Chondrocyte (in vitro differentiated cells): Measurements from ENCODE around the gene ABLIM1. TPM values are rescaled to one million over a fixed set of nuclear protein-coding genes. Genes with fewer than 3 reads are reported as not detected.

Source experiments
- DNase-seq: peaks from one replicate; pipeline ENCODE4 v3.0.0; 2021; ENCODE audit warnings: mixed read lengths, low spot score
- H3K27ac Mint-ChIP-seq: one replicate; pipeline ENCODE4 v1.8.0; 2021; ENCODE audit warnings: mild to moderate bottlenecking, moderate library complexity, mixed read lengths; ENCODE audit not compliant: unreplicated experiment
- H3K27me3 Mint-ChIP-seq: 2 replicates; pipeline ENCODE4 v1.8.0; 2021; ENCODE audit warnings: low read depth, mixed read lengths
- H3K36me3 Mint-ChIP-seq: 2 replicates; pipeline ENCODE4 v1.8.0; 2021; ENCODE audit warnings: low read depth, mixed read lengths
- H3K4me1 Mint-ChIP-seq: 2 replicates; pipeline ENCODE4 v1.8.0; 2021; ENCODE audit warnings: low read depth, mild to moderate bottlenecking, mixed read lengths
- H3K4me3 Mint-ChIP-seq: one replicate; pipeline ENCODE4 v1.8.0; 2021; ENCODE audit warnings: mild to moderate bottlenecking, moderate library complexity, mixed read lengths; ENCODE audit not compliant: unreplicated experiment
- H3K9me3 Mint-ChIP-seq: 2 replicates; pipeline ENCODE4 v1.8.0; 2021; ENCODE audit warnings: low read depth, mixed read lengths
- CTCF ChIP-seq: fragments of 200-600 bp; sonication (generic); IDR thresholded peaks from 2 replicates; pipeline ENCODE4 v1.5.0; 2021; ENCODE audit warnings: antibody characterized with exemption, mild to moderate bottlenecking, moderate library complexity
- total RNA-seq: library from RNA; stranded (reverse); gene quantifications from 3 replicates; pipeline ENCODE4 v1.2.1, GENCODE V29; 2021

Gene ABLIM1
- total RNA-seq, 1 donor from 2014 or later, result 15.7 TPM

- Mint-ChIP-seq H3K27me3 (no peaks in the 10 kb centered on the region), H3K36me3 (no peaks in the 10 kb centered on the region), H3K4me1 (peaks cover 23% of the 10 kb centered on the region), H3K9me3 (peaks cover 4% of the 10 kb centered on the region), H3K27ac (no peak overlapping the region), H3K4me3 (no peak overlapping the region)
- DNase-seq, result no peak
- TF ChIP-seq CTCF, result no peak
Observed at GRCh38 chr10:114408968-114409444, 249.1 kb downstream of the ABLIM1 start.

DNA sequence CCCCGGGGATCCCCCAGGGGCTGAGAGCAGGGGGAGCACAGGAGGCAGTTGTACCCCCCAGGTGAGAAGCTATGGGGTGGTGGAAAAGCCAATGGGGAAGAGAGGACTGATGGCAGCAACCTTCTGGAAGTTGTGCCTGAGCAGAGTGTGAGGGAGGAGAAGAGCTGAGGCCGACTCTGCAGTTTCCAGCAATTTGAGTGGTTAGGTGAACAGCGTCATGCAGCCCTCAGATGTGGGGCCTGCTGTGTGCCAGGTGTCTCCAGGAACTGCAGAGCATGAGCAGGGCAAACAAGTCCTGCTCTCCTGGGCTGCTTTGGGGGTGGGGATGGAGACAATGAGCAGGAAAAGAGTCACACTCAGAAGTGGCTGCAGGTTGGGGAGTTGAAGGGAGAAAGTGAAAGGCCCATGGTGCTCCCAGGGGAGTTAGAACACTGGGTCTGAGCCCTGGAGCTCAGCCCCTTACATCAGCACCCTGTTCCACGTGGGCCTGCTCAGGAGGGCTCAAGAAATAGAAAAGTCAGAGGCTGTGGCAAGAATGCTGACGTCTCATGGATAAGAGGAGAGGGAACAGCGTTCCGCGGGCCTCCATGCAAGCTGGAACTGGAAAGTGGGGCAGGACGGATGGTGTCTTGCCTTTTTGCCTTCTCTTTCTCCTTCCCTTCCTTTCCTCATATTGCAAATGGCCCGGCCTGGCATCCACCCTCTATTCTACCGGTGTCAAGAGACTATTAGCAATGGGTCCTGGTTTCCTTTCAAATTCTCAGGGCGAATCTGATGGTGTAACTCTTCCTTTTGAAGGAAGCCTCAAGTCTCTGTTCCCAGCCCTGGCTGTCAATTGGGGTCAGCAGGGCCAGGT, 249.7 kb downstream of the ABLIM1 start:
- H3K9me3 Mint-ChIP-seq, result peaks cover 4% of the 10 kb centered on the region
- H3K4me3 Mint-ChIP-seq, result no peak overlapping the region
- no peaks in the 10 kb centered on the region for H3K36me3 Mint-ChIP-seq
- H3K27me3 Mint-ChIP-seq, result no peaks in the 10 kb centered on the region
- peaks cover 20% of the 10 kb centered on the region for H3K4me1 Mint-ChIP-seq
- no peak overlapping the region for H3K27ac Mint-ChIP-seq
- DNase-seq, result no peak
- TF ChIP-seq CTCF, result no peak

DNA sequence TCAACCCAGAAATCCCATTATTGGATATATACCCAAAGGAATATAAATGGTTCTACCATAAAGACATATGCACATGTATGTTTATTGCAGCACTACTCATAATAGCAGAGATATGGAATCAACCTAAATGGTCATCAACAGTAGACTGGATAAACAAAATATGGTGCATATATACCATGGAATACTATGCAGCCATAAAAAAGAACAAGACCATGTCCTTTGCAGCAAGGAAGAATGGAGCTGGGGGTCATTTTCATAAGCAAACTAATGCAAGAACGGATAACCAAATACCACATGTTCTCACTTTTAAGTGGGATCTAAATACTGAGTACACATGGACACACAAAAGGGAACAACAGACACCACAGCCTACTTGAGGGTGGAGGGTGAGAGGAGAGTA, 251.6 kb downstream of the ABLIM1 start:
- Mint-ChIP-seq H3K4me3 (no peak overlapping the region), H3K36me3 (no peaks in the 10 kb centered on the region), H3K27me3 (peaks cover 3% of the 10 kb centered on the region), H3K4me1 (peaks cover 25% of the 10 kb centered on the region), H3K27ac (no peak overlapping the region), H3K9me3 (peaks cover 4% of the 10 kb centered on the region)
- DNase-seq, result no peak
- no peak for TF ChIP-seq CTCF

GRCh38 chr10:114405011-114405350, 253.1 kb downstream of the ABLIM1 start:
- Mint-ChIP-seq H3K27ac (no peak overlapping the region), H3K27me3 (peaks cover 3% of the 10 kb centered on the region), H3K9me3 (peaks cover 4% of the 10 kb centered on the region), H3K4me3 (peak overlapping the region; percentile 73), H3K4me1 (peaks cover 37% of the 10 kb centered on the region), H3K36me3 (no peaks in the 10 kb centered on the region)
- DNase-seq, result no peak
- TF ChIP-seq CTCF, result no peak

GRCh38 chr10:114404171-114405010, 253.7 kb downstream of the ABLIM1 start, which contains the start of gene AFAP1L2:
TSS of gene AFAP1L2 (minus strand) at chr10:114404502. CDS start at chr10:114404455, 47 bp downstream.
- no peak for TF ChIP-seq CTCF
- H3K27ac Mint-ChIP-seq, result peak within 1 kb of the TSS; percentile 55

More at GRCh38 chr10:114404171-114405010, 253.7 kb downstream of the ABLIM1 start, which contains the start of gene AFAP1L2:
- peaks cover 4% of the 10 kb centered on the region for H3K9me3 Mint-ChIP-seq
- peaks cover 43% of the 10 kb centered on the region for H3K4me1 Mint-ChIP-seq
- H3K36me3 Mint-ChIP-seq, result no peaks in the 10 kb centered on the region
- H3K4me3 Mint-ChIP-seq, result peak within 1 kb of the TSS; percentile 79
- DNase-seq, result no peak
- H3K27me3 Mint-ChIP-seq, result peaks cover 3% of the 10 kb centered on the region
